GM04503 (cell line): ENCODE data around the gene HHLA2.
"Not testable (repeated sequence)": the region's sequence is repeated elsewhere in the genome, so short reads cannot be mapped to it uniquely, and the experiment has no call there.

Source experiments
- DNase-seq: peaks from one replicate; pipeline ENCODE4 v3.0.0-alpha.2; 2012; ENCODE audit warnings: low read depth

Gene HHLA2

GRCh38 chr3:108296239-108296638 is at the start of gene HHLA2:
Gene HHLA2, plus strand, starts transcription at chr3:108296548. Its CDS starts 55,266 bp downstream, at chr3:108351814.
- no peak for DNase-seq

GRCh38 chr3:108250626-108251025 is 45.7 kb upstream of the HHLA2 start:
- no peak for DNase-seq

GRCh38 chr3:108251265-108251664 is 45.1 kb upstream of the HHLA2 start:
- DNase-seq = no peak

GRCh38 chr3:108251844-108252243 is 44.5 kb upstream of the HHLA2 start:
- no peak for DNase-seq

GRCh38 chr3:108255131-108255530 is 41.2 kb upstream of the HHLA2 start:
- no peak for DNase-seq

GRCh38 chr3:108264534-108265298 is 31.6 kb upstream of the HHLA2 start:
- DNase-seq = not testable (repeated sequence)

GRCh38 chr3:108268235-108268634 is 28.1 kb upstream of the HHLA2 start:
- not testable (repeated sequence) for DNase-seq

- no peak for DNase-seq
Measured at GRCh38 chr3:108271626-108272025, 24.7 kb upstream of the HHLA2 start.

- not testable (repeated sequence) for DNase-seq
Measured at GRCh38 chr3:108279066-108279465, 17.3 kb upstream of the HHLA2 start.

- DNase-seq = no peak
Measured at GRCh38 chr3:108280476-108280875, 15.9 kb upstream of the HHLA2 start.

- DNase-seq = no peak
Measured at GRCh38 chr3:108281670-108282069, 14.7 kb upstream of the HHLA2 start.

- DNase-seq = peak; percentile 11
Measured at GRCh38 chr3:108283006-108283405, 13.3 kb upstream of the HHLA2 start.

- no peak for DNase-seq
Measured at GRCh38 chr3:108283989-108284388, 12.4 kb upstream of the HHLA2 start.

GRCh38 chr3:108285176-108285575 is 11.2 kb upstream of the HHLA2 start:
- no peak for DNase-seq

- no peak for DNase-seq
Measured at GRCh38 chr3:108287146-108287545, 9.2 kb upstream of the HHLA2 start.

GRCh38 chr3:108288193-108288592 is 8.2 kb upstream of the HHLA2 start:
- DNase-seq = not testable (repeated sequence)

GRCh38 chr3:108289159-108289558 is 7.2 kb upstream of the HHLA2 start:
- no peak for DNase-seq

- no peak for DNase-seq
Measured at GRCh38 chr3:108292450-108292849, 3.9 kb upstream of the HHLA2 start.

- DNase-seq = no peak
Measured at GRCh38 chr3:108292905-108293328, 3.4 kb upstream of the HHLA2 start.

- DNase-seq = no peak
Measured at GRCh38 chr3:108293858-108294257, 2.5 kb upstream of the HHLA2 start.

GRCh38 chr3:108295421-108296175 is 750 bp upstream of the HHLA2 start:
- DNase-seq = no peak

- DNase-seq = no peak
Measured at GRCh38 chr3:108297647-108298046, 1.3 kb downstream of the HHLA2 start.

- no peak for DNase-seq
Measured at GRCh38 chr3:108298056-108298455, 1.7 kb downstream of the HHLA2 start.
